Upper lobe of left lung (tissue), 4 donors: ENCODE data around the gene CERS1.

Source experiments
- EP300 ChIP-seq, 4 donors: sonication (generic); formaldehyde crosslinking; IDR thresholded peaks; one replicate each; pipeline ENCODE4 v1.5.1; 2017; ENCODE audit warnings: antibody characterized with exemption in 4 of 4, control low read depth in 2 of 4
- POLR2A ChIP-seq, 4 donors: fragments of 450-650 bp; IDR thresholded peaks; one replicate each; pipeline ENCODE4 v1.5.1; 2016 to 2017; ENCODE audit warnings: antibody characterized with exemption in 4 of 4, mild to moderate bottlenecking in 2 of 4
- POLR2AphosphoS5 ChIP-seq, 2 donors: sonication (generic); formaldehyde crosslinking; IDR thresholded peaks; one replicate each; pipeline ENCODE4 v1.5.1; 2017; ENCODE audit warnings: antibody characterized with exemption in 2 of 2
- TF ChIP-seq, protein P1 (sequence below), 6 experiments: fragments of 450-650 bp in 4 of 6; fragments of 200-600 bp in 2 of 6; sonication (generic) in 2 of 6; IDR thresholded peaks; one replicate each; pipeline ENCODE4 v1.5.1; 2016 to 2019; ENCODE audit warnings: antibody characterized with exemption in 6 of 6

DNA sequence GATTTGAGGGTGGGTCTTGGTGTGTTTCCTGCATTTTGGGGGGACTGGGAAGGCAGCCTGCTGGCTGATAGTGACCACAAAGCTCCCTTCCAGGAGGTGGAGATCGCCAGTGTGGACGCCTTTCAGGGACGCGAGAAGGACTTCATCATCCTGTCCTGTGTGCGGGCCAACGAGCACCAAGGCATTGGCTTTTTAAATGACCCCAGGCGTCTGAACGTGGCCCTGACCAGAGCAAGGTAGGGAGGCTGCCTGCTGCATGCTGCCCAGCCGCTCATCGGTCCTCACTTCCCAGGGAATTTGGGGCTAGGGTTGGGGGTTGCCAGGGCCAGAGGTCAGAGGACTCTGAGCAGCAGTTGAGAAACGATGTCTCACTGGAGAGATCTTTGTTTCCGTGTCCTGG is 34.0 kb downstream of the CERS1 start:
- TF ChIP-seq POLR2A (IDR thresholded peaks at IDR 0.05) = no peak
- TF ChIP-seq, protein P1, sequence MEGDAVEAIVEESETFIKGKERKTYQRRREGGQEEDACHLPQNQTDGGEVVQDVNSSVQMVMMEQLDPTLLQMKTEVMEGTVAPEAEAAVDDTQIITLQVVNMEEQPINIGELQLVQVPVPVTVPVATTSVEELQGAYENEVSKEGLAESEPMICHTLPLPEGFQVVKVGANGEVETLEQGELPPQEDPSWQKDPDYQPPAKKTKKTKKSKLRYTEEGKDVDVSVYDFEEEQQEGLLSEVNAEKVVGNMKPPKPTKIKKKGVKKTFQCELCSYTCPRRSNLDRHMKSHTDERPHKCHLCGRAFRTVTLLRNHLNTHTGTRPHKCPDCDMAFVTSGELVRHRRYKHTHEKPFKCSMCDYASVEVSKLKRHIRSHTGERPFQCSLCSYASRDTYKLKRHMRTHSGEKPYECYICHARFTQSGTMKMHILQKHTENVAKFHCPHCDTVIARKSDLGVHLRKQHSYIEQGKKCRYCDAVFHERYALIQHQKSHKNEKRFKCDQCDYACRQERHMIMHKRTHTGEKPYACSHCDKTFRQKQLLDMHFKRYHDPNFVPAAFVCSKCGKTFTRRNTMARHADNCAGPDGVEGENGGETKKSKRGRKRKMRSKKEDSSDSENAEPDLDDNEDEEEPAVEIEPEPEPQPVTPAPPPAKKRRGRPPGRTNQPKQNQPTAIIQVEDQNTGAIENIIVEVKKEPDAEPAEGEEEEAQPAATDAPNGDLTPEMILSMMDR (IDR thresholded peaks at IDR 0.05) = no peak
- no peak for TF ChIP-seq POLR2AphosphoS5 (IDR thresholded peaks at IDR 0.05)
- no peak for TF ChIP-seq EP300 (IDR thresholded peaks at IDR 0.05)
